CD4-positive, alpha-beta T cell treated with Interleukin-6 for 4 hours (primary cell): ENCODE results near the gene INA.

ENCODE experiments used
- DNase-seq: peaks from one replicate; pipeline ENCODE4 v3.0.0-alpha.2; 2020; ENCODE audit warnings: mixed read lengths

Gene INA

GRCh38 chr10:103276251-103276895 is 565 bp upstream of the INA start:
- no peak for DNase-seq

GRCh38 chr10:103277713-103278536 is 987 bp downstream of the INA start:
- no peak for DNase-seq

- DNase-seq = no peak
These were observed 1.5 kb downstream of the INA start for GRCh38 chr10:103278537-103278823.

- DNase-seq = peak; percentile 24
These were observed 1.9 kb downstream of the INA start for GRCh38 chr10:103278862-103279298.

- DNase-seq = no peak
These were observed 3.1 kb downstream of the INA start for GRCh38 chr10:103280031-103280430.

- no peak for DNase-seq
These were observed 3.6 kb downstream of the INA start for GRCh38 chr10:103280506-103280905.

- DNase-seq = no peak
These were observed 4.8 kb downstream of the INA start for GRCh38 chr10:103281753-103282152.

- no peak for DNase-seq
These were observed 6.0 kb downstream of the INA start for GRCh38 chr10:103282961-103283360.

GRCh38 chr10:103284170-103284569 is 7.2 kb downstream of the INA start:
- no peak for DNase-seq

GRCh38 chr10:103287992-103288391 is 11.1 kb downstream of the INA start:
- no peak for DNase-seq

- DNase-seq = no peak
These were observed 14.7 kb downstream of the INA start for GRCh38 chr10:103291588-103291987.

GRCh38 chr10:103295374-103296015 is 18.6 kb downstream of the INA start:
- no peak for DNase-seq

- DNase-seq = no peak
These were observed 30.7 kb downstream of the INA start for GRCh38 chr10:103307594-103307993.

GRCh38 chr10:103310197-103310596 is 33.3 kb downstream of the INA start:
- no peak for DNase-seq

GRCh38 chr10:103316087-103316486 is 39.1 kb downstream of the INA start:
- no peak for DNase-seq

- no peak for DNase-seq
These were observed 51.0 kb downstream of the INA start for GRCh38 chr10:103327906-103328305.

GRCh38 chr10:103333934-103334520 is 57.1 kb downstream of the INA start:
- no peak for DNase-seq

GRCh38 chr10:103334567-103334966 is 57.6 kb downstream of the INA start:
- DNase-seq = no peak

- no peak for DNase-seq
These were observed 59.4 kb downstream of the INA start for GRCh38 chr10:103336370-103336769.
